HepG2 (cell line): ENCODE data around the gene TDRD9. TPM values are rescaled to one million over a fixed set of nuclear protein-coding genes. Genes with fewer than 3 reads are reported as not detected.

Experiments
- GABPB1 ChIP-seq: IDR thresholded peaks from 2 replicates; pipeline ENCODE4 v1.6.1; 2016; ENCODE audit warnings: mild to moderate bottlenecking, missing genetic modification reagents, moderate library complexity, missing compliant biosample characterization
- HNF4A ChIP-seq: sonication (generic); formaldehyde crosslinking; IDR thresholded peaks from 2 replicates; pipeline ENCODE4 v1.4.0; 2020; ENCODE audit warnings: missing genetic modification reagents
- HOXA3 ChIP-seq: sonication (generic); formaldehyde crosslinking; IDR thresholded peaks from 2 replicates; pipeline ENCODE4 v1.5.0; 2020; ENCODE audit warnings: missing genetic modification reagents
- KIAA2018 ChIP-seq: sonication (generic); formaldehyde crosslinking; IDR thresholded peaks from 2 replicates; pipeline ENCODE4 v1.5.0; 2020; ENCODE audit warnings: mild to moderate bottlenecking, missing genetic modification reagents, borderline replicate concordance
- KLF6 ChIP-seq: IDR thresholded peaks from 2 replicates; pipeline ENCODE4 v1.8.0; 2016; ENCODE audit warnings: missing biosample characterization, missing genetic modification reagents
- NFYB ChIP-seq: sonication (generic); formaldehyde crosslinking; IDR thresholded peaks from 2 replicates; pipeline ENCODE4 v1.4.0; 2020; ENCODE audit warnings: missing genetic modification reagents
- NPAS2 ChIP-seq: sonication (generic); formaldehyde crosslinking; IDR thresholded peaks from 2 replicates; pipeline ENCODE4 v1.8.0; 2022; ENCODE audit warnings: mild to moderate bottlenecking, missing genetic modification reagents, borderline replicate concordance
- PBX2 ChIP-seq: IDR thresholded peaks from 2 replicates; pipeline ENCODE4 v1.6.1; 2016; ENCODE audit warnings: control low read depth
- PTBP1 ChIP-seq: fragments of 200-400 bp; formaldehyde crosslinking; IDR thresholded peaks from 2 replicates; pipeline ENCODE4 v1.6.1; 2018; ENCODE audit warnings: low read length, low read depth; ENCODE audit not compliant: poor library complexity, severe bottlenecking
- TBL1XR1 ChIP-seq: fragments of 150-350 bp; IDR thresholded peaks from 2 replicates; pipeline ENCODE4 v1.6.1; 2014; ENCODE audit warnings: borderline replicate concordance, low read length; ENCODE audit not compliant: partially characterized antibody
- U2AF1 ChIP-seq: fragments of 200-400 bp; formaldehyde crosslinking; optimal IDR thresholded peaks from 2 replicates; pipeline ENCODE3; 2017; ENCODE audit warnings: mild to moderate bottlenecking, low read depth, low read length
- ZNF331 ChIP-seq: sonication (generic); formaldehyde crosslinking; IDR thresholded peaks from 2 replicates; pipeline ENCODE4 v1.4.0; 2020; ENCODE audit warnings: missing genetic modification reagents
- ZNF569 ChIP-seq: sonication (generic); formaldehyde crosslinking; IDR thresholded peaks from 2 replicates; pipeline ENCODE4 v1.5.0; 2020; ENCODE audit warnings: mild to moderate bottlenecking, missing genetic modification reagents, moderate library complexity, borderline replicate concordance
- ZNF781 ChIP-seq: sonication (generic); formaldehyde crosslinking; IDR thresholded peaks from 2 replicates; pipeline ENCODE4 v1.5.1; 2020; ENCODE audit warnings: borderline replicate concordance, mild to moderate bottlenecking, missing genetic modification reagents; ENCODE audit errors: not compliant biosample characterization
- polyA plus RNA-seq, 8 experiments: library from polyadenylated mRNA; depleted of rRNA in 3 of 8; stranded (reverse) in 7 of 8; unstranded in 1 of 8; fragments of >200 nt; fragmentation: Illumina TruSeq in 4 of 8; extraction: Trizol in 4 of 8; gene quantifications; 2 replicates each; pipeline versions ENCODE4 v1.2.1 to v1.2.3, GENCODE V29; 2011 to 2016; ENCODE audit warnings: low read depth in 4 of 8, missing spikeins in 1 of 8, mixed read lengths in 1 of 8; ENCODE audit not compliant: insufficient read depth in 1 of 8
- total RNA-seq, 5 experiments: library from RNA; depleted of rRNA; stranded (reverse); fragments of >200 nt; fragmentation: Illumina TruSeq; extraction: Trizol; gene quantifications; 2 replicates each; pipeline ENCODE4 v1.2.3, GENCODE V29; 2016; ENCODE audit warnings: low read depth in 1 of 5
- TF ChIP-seq, protein P1 (sequence below): IDR thresholded peaks from 2 replicates; pipeline ENCODE4 v1.4.0; 2020; ENCODE audit warnings: mild to moderate bottlenecking, missing genetic modification reagents

Gene TDRD9
- total and polyA plus RNA-seq, 2 of the 13 experiments (the other 11 are each of a cell fraction or from before 2014, with no cell fraction given), result not detected

GRCh38 chr14:103920981-103921854 lies 7.0 kb upstream of the TDRD9 start (continued):
- TF ChIP-seq, protein P1, sequence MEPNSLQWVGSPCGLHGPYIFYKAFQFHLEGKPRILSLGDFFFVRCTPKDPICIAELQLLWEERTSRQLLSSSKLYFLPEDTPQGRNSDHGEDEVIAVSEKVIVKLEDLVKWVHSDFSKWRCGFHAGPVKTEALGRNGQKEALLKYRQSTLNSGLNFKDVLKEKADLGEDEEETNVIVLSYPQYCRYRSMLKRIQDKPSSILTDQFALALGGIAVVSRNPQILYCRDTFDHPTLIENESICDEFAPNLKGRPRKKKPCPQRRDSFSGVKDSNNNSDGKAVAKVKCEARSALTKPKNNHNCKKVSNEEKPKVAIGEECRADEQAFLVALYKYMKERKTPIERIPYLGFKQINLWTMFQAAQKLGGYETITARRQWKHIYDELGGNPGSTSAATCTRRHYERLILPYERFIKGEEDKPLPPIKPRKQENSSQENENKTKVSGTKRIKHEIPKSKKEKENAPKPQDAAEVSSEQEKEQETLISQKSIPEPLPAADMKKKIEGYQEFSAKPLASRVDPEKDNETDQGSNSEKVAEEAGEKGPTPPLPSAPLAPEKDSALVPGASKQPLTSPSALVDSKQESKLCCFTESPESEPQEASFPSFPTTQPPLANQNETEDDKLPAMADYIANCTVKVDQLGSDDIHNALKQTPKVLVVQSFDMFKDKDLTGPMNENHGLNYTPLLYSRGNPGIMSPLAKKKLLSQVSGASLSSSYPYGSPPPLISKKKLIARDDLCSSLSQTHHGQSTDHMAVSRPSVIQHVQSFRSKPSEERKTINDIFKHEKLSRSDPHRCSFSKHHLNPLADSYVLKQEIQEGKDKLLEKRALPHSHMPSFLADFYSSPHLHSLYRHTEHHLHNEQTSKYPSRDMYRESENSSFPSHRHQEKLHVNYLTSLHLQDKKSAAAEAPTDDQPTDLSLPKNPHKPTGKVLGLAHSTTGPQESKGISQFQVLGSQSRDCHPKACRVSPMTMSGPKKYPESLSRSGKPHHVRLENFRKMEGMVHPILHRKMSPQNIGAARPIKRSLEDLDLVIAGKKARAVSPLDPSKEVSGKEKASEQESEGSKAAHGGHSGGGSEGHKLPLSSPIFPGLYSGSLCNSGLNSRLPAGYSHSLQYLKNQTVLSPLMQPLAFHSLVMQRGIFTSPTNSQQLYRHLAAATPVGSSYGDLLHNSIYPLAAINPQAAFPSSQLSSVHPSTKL (CRISPR knock-in tag), result peak; percentile 64
- TF ChIP-seq HNF4A (peak; percentile 38; the same call in 1 of the 2 replicates), HOXA3 (CRISPR knock-in tag) (peak; percentile 88), PTBP1 (no peak), TBL1XR1 (peak; percentile 77), KIAA2018 (0 out of 2 replicates have a peak, but pooled peaks have one; percentile 48), ZNF331 (CRISPR knock-in tag) (peak; percentile 44; the same call in 1 of the 2 replicates), NPAS2 (no peak), GABPB1 (CRISPR knock-in tag) (peak; percentile 98), NFYB (CRISPR knock-in tag) (peak; percentile 39; the same call in 1 of the 2 replicates), U2AF1 (no peak), ZNF569 (CRISPR knock-in tag) (0 out of 2 replicates have a peak, but pooled peaks have one; percentile 55), PBX2 (no peak), ZNF781 (no peak), KLF6 (peak; percentile 88)
